ENCODE measurements around the gene SRGAP3.
"Not testable (repeated sequence)": the region's sequence is repeated elsewhere in the genome, so short reads cannot be mapped to it uniquely, and the experiment has no call there.

The SRGAP3 gene

DNA sequence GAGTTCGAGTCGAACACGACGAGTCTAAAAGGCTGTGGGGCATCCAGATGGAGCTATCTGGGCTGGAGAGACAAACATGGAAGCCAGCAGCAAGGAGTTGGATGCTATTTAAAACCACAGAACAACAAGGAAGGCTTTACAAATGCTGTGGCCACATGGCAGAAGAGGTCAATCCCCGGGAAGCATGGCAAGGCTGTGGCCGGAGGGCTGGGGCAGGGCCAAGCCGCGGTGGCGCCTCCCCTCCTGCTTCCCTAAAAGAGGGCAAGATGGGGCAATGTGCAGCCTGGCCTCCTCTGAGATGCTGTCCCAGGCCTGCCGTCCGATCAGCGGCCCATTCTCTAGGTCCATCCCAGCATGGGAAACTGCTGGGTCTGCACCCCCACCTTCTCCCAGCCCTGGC lies 139.1 kb downstream of the SRGAP3 start:
- no peak for DNase-seq

DNA sequence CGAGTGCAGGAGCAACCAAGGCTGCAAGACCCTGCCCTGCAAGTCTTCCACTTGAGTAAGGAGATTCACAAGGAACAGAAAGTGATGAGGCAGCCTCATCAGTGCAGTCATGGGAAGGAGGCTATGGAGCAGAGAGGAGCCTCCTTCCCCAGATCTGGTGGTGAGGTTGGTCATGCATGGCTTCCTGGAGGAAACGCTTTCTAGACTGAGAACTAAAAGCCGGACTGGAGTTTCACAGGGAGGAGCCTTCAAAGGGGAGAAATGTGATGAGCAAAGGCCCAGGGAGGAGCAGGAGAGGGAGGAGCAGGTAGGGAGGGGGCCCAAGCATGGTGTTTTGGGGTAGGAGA lies 139.9 kb downstream of the SRGAP3 start:
- DNase-seq = no peak

DNA sequence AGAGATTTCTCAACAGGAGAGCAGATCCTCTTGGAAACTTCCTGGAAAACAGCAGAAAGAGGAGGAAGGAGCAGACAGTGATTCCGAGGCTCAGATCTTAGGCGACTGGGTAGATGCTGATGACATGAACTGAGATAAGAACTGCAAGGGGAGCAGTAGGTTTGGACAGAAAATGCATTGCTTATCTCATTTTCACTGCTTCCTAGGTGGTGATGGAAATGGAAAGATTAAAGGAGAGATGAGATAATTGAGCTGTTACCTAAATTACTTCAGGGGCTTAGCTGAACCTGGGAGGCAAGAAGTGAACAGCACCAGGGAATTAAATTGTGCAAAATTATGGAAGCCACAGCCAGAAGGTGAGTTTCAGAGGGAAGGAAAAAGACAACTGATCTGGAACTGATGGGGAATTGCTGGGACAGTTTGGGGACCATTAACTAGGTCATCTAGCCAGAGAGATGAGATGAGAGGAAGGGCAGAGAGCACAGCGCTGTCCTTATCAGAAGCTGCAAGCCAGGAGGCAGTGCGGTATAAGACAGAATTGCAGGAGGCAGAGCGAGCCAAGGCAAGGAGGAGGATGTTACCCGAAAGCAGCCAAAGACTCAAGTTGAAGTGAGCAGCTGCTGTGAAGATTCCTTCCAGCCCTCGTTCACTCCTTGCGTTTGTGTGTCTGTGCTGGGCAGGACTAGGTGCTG lies 140.4 kb downstream of the SRGAP3 start:
- DNase-seq = no peak

DNA sequence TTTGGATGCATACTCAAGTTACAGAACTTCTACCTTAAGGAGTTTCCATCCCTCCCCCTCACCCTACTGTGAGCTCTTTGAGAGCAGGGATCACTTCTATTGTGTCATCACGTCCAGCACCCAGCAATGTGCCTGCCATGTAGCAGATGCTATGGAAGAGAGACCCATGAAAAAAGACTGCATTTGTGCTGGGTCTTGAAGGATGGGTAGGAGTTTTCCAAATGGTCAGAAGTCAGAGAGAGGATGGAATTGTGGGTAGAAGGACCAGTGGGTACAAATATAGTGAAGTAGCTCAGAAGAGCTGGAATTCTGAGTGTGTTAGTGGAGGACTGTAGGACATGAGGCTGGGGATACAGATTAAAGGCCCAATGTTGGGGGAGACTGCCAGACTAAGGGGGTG lies 141.7 kb downstream of the SRGAP3 start:
- no peak for DNase-seq

DNA sequence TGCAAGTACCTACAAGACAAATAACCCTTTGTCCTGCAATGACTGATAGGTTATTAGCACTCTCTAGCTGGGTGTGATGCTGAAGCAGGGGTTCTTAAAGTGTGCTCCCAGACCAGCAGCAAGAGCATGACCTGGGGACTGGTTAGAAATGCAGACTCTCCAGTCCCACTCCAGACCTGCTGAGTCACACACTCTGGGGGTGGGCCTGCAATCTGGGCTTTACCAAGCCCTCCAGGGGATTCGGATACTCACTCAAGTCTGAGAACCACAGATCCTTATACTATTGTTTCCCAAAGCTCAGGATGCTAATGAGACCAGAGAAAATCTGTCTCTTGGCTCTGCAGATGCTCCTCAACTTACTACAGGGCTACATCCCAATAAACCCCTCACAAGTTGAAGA lies 144.0 kb downstream of the SRGAP3 start:
- DNase-seq = no peak

DNA sequence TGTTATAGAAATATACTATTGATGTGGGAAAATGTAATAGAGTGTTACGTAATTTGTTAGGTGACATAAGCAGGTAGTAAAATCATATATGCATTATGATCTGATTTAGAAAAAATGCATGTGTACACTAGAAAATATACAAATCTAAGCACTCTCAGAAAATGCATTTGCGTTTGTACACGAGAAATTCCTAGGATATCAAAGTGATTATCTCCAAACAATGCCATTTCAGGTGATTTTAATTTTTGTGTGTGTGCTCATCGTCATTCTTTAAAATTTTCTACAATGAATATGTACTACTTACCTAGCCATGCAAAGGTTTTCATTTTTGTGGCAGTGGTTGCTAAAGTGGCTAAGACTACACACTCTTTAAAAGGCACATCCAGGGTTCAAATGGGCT lies 145.3 kb downstream of the SRGAP3 start:
- no peak for DNase-seq

DNA sequence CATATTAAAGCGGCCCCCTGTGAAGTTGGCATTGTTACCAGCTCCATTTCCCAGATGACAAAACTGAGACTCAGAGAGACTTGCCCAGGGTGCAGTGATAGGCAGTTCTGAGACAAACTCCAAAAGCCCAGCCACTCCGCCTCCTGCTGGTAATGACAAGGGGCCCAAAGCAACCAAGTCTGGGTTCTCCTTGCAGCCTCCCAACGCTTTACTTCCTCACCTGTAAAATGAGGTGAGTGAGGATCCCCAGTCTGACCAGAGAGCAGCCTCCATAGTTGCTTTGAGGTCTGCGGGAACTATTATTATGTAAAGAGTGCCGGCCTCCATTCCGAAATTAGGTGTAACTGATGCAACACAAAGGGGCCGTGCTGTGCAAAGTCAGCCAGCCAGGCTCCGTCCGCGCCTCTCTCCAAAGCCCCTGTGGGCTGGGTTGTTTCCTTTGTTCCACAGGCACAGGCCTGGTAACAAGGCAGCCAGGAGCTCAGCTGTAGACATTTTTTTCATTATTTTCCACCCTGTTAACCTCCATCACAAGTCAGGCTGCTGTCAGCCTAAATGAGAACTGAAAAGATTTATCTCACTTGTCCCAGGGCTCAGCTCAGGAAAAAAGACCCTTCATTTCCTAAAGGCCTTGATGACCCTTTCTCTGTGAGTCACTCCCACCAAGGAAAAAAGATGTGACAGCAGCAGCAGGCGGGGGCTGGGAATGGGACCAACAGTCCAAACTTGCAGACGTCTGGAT lies 147.0 kb downstream of the SRGAP3 start:
- no peak for DNase-seq

DNA sequence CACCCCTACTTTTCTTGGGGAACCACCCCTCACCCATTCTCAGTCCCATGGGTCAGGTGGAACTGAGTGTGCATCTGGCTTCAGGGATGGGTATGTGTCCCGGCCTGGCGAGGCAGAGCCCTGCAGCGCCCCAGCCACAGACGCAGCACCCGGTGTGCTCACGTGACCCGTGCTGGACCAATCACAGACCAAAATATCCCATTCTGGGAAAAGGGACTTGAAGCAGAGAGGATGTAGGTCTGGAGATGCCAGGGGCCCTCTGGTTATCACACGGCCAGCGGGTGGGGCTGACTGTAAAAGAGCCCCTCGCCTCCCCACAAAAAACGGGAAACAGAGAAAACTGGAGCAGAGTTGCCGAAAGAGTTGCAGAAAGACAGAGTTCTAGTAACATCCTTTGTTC lies 148.2 kb downstream of the SRGAP3 start:
- DNase-seq = no peak

DNA sequence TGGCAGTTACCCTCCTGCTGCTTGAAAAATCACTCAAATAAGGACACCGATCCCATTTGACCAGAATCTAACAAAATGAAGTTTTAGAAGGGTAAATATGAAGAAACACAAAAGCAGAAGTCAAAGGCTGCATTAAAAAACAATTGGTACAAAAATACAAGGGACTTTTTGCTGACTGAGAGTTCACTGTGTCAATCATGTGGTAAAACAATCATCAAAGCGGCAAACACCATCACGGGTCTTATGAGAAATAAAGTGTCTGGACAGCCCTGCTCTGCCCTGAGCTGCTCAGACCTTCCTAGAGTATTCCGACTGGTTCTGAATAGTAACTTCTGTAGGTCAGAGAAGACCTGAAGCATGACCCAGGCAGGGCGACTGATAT lies 148.9 kb downstream of the SRGAP3 start:
- no peak for DNase-seq

DNA sequence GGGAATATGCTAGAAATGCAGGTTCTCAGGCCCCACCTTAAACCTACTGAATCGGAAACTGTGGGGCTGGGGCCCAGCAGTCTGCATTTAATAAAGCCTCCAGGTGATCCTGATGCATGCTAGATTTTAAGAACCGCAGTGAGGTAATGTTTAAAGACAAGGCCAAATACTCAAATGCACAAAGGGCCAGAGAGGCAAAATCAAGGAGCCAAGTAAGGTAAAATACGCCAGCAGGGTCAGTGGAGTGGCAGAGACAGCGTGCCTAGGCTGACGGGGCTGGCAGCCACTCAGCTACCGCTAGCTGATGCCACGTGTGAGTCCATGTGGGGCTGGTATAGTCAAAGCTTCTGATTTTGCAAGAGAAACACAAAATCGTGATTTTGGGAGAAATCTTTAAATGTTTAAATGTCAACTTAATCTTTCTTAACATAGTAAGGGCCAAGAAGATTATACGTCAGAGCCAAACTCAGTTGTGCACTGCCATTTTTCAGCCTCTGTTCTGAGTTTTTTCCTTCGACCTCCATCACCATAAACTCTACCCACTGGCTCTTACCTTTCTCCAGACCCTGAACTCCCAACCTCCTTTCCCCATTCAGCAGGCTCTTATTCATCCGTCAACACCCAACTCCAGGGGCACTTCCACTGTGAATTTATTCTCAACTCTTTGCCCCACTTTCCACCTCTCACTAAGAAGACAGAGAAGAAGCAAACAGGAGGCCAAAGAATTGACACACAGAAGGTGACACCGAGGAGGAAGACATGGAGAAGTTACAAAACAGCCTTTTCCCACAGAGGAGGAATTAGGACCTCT lies 149.5 kb downstream of the SRGAP3 start:
- no peak for DNase-seq

DNA sequence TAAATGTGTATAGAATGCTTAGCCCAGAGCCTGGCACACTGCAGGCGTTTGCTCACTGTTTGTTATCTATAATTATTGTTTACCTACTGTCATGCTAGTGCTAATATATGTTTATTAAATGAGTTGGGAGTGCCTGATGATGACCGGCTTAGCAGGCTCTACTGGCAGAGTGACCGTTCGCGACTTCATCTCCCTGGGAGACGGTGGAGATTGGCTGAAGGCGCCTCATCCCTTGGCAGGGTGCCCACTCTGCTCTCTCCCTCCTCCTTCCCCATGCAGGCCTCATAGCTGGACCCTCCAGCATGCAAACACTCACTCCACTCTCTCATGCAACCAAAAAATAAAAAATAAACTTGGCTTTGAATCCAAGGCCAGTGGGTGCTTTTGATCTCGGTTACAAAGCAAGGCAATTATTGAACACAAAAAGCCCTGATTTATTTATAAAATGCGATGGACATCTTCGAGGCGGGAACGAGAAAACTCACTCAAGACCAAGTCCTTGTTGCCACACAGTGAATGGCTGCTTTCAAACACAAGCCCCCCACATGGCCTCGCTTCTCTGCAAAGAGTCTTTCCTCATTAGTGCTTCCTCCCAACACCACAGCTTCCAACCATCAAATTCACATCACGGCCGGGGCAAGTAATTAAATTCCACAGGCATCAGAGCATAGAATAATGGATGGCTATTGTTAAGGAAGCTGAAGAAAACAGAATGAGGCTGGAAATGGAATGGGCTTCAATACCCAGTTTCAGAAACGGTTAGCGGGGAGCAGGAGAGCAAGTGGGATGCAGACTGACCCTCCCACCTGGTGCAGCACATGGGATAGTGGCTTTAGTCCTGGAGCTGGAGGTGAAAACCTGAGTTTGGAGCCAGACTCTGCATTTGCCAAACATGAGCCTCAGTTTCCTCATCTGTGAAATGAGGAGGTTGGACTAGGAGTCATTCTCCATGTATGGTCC lies 150.4 kb downstream of the SRGAP3 start:
- DNase-seq = no peak

DNA sequence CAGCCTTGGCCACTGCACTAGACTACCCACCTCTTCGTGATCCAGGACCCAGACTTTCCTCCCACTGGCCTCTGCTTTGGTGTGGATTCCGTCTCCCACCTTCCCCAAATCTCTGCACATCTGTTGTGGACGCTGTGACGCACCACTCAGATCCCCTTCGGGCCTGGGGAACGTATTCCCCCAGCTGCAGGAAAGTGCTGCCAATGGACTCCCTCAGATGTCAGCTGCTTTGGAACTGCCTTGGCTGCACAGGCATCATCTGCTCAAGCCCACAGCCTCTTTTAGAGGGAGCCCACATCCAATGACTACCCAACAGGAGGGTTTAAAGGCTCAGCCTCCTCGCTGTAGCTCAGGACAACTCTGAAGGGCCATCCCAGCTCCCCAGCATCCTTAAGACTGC lies 152.0 kb downstream of the SRGAP3 start:
- no peak for DNase-seq

DNA sequence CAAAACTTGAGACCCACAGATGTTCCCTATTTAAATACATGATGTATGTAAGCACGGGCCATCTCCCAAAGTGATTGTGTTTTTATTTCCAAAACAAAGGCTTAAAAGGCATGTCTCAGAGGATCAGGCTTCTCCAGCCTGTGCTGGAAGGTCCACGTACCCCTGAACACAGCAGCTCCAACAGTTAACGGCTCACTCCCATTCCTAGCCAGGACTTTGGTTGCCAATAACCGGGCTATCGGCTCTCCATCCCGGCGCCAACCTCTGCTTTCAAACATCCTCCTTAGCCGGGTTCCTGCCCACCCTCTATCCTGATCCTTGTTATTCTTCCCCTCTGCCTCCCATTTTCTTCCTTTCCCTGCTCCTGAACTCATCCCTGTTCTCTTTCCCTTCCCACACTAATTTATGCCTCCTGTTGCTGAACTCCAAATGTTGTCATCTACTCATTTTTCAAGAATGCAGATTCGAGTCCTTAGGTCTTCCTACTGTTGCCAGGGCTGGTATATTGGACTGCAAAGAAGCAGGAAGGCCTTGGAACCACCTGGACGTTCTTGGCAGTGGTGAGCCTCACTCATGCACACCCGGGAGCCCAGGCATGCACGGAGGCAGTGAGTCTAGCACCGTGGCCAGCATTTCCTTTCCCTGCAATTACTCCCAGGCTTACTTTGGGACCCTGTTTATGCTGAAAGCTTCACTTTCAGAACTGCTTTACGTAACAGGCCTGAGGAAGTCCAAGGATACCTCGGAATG lies 157.8 kb downstream of the SRGAP3 start:
- DNase-seq = no peak

DNA sequence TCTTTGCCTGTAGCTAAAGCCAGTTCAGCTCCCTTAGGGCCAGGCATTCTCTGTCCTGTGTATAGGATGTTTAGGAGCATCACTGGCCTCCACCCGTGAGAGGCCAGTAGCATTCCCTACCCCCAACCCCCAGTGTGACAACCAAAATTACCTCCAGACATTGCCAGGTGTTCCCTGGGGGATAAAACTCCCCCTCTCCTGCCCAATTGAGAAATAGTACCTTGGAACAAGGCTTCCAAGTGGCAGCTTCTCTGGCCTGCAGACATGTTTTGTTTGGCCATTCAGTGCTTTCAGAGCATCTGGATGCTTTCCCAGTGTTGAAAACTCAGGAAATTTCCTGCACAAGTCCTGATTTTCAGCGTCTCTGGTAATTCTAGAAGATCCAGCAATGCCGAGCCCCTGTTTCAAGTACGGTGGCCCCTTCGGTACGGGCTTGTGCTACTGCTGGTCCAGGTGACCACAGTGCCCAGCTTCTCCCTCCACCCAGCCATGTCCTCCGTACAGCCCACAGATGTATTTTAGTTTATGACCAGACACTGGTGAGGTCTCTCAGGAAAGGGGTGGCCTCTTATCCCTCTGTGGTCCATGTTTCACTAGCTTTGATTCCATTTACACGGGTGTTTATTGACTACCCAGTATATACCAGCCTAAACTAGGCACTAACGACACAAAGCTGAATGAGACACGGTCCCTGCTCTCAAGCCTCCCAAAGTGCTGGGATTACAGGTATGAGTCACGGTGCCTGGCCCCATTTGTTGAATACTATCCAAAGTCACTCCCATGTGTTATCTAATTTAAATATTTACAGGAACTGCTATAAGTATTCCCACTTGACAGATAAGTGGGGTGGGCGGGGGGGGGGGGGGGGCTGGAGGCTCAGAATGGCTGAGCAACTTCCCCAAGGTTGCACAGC lies 160.7 kb downstream of the SRGAP3 start:
- no peak for DNase-seq

DNA sequence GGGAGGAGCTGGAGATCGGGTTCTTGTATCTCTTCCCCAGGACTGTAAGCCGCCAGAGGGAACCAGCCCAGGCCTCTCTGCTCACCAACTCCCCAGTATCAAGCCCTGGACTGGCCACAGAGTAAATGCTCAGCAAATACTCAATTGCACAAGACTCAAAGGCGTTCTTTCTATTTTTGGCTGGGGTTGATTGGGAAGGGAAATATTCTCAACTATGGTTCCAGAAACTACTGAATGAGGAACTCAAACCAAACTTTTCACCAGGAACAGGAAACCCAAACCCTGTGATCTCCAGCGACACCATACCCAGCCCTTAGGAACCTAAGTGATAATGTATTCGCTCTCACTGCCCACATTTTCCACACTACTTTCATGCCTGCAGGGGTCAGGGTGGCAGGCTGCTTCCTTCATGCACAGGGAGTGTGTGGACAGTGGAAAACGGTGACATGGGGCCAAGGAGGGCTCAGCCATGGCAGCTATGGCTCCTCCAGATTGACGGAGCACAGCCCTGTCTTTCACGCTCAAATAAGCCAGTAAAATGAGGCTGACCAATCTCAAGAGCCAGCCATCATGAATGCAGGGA lies 161.5 kb downstream of the SRGAP3 start:
- no peak for DNase-seq

DNA sequence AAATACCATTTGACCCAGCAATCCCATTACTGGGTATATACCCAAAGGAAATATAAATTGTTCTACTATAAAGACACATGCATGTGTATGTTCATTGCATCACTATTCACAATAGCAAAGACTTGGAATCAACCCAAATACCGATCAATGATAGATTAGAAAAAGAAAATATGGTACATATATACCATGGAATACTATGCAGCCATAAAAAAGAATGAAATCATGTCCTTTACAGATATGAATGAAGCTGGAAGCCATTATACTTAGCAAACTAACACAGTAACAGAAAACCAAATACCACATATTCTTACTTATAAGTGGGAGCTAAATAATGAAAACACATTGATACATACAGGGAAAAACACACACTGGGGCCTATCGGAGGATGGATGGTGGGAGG lies 164.0 kb downstream of the SRGAP3 start:
- not testable (repeated sequence) for DNase-seq

DNA sequence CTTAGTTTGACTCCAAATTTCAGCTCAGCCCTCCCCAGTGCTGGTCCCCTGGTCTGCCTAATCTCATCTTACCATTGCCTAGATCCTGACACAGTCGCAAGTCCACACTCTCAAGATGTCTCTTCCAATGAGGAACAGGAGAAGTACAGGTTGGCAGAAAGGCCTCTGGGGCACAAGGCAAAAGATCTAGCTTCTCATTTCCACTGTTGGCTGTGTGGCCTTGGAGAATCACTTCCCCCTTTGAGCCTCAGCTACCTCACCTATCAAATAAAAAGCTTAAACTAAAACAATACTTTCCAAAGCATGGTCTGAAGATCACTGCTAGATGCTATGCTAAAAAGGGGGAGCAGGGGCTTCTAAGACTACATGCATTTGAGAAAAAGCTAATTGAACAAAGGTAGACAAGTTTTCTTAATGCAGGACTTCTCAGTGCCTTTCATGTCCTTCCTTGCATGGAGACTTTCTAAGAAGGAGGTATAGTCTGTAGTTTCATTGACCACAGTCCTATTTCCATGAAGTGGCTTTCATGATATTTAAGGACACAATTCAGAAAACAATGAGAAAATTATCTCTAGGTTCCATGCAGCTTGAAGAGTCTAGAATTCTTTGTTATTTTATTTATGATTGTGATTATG lies 168.1 kb downstream of the SRGAP3 start:
- DNase-seq = no peak

DNA sequence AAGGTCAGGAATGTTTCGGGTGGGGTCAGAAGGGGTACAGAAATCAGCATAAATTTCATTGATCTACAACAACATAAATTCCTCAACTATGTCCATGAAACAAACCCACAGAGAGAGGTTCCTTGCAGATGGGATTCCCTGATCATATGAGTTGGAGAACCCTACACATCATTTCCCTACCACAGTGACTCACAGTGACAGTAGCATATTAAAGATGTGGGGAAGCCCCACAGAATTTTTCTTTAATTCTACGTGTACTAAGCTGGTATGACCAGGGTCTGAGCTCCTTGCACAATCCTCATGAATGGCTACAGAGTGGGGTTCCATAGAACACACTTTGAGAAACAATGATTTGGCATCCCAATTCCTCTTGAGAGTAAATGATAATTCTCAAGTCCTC lies 169.3 kb downstream of the SRGAP3 start:
- no peak for DNase-seq

DNA sequence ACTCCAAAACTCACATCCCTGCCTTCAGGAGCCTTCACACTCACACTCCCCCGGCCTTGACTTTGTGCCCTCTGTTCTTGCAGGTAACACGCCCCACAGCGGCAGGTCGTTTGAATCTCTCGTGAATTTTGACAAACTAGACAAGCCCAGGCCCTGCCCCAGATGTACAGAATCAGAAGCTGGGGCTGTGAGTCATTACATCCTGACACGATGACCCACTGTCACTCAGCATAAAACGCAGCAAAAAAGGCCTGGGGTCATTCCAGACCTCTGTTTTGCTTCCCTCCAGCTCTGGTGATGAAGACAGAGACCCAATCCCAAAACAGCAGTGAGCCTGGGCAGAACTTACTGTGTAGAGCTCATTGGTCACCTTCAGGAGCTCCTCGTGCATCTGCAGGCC lies 169.8 kb downstream of the SRGAP3 start:
- DNase-seq = no peak
